MM.1S (cell line): ENCODE results near the gene PPP4R3A.

ENCODE experiments used
- CTCF ChIP-seq: fragments of 300-600 bp; sonication (generic); IDR thresholded peaks from 2 replicates; pipeline ENCODE4 v1.5.1; 2016; ENCODE audit warnings: antibody characterized with exemption, low read length, mixed read lengths
- EZH2 ChIP-seq: fragments of 300-600 bp; sonication (generic); optimal IDR thresholded peaks from 2 replicates; pipeline ENCODE3; 2017; ENCODE audit warnings: low read depth, mild to moderate bottlenecking, antibody characterized with exemption, low read length, mixed read lengths
- EZH2phosphoT487 ChIP-seq: fragments of 300-600 bp; sonication (generic); IDR thresholded peaks from 2 replicates; pipeline ENCODE4 v1.6.1; 2018; ENCODE audit warnings: antibody characterized with exemption, low read length

- TF ChIP-seq CTCF (no peak), EZH2 (no peak), EZH2phosphoT487 (no peak)
Measured at GRCh38 chr14:91473046-91473445, 37.1 kb downstream of the PPP4R3A start.
